CD4-positive, alpha-beta memory T cell (primary cell): Measurements from ENCODE around the gene ZMYND11. TPM values are rescaled to one million over a fixed set of nuclear protein-coding genes. Genes with fewer than 3 reads are reported as not detected.

ENCODE experiments used
- CTCF ChIA-PET: fragments of 350-600 bp; sonication (Branson Sonifier 250); formaldehyde crosslinking; loops from one replicate; lab custom pipeline; 2021; ENCODE audit warnings: inconsistent platforms; ENCODE audit not compliant: partially characterized antibody; lab: Charles Lee
- POLR2A ChIA-PET: fragments of 350-600 bp; sonication (Branson Sonifier 250); formaldehyde crosslinking; loops from one replicate; lab custom pipeline; 2021; ENCODE audit not compliant: partially characterized antibody; lab: Charles Lee
- DNase-seq, 5 donors: peaks; one replicate each; pipeline versions ENCODE4 v3.0.0 to v3.0.0-alpha.2; 2020 to 2022; ENCODE audit warnings: mixed read lengths in 1 of 5
- H3K27ac ChIP-seq: one replicate; pipeline ENCODE4 v1.7.0; 2013; ENCODE audit warnings: low read depth, low read length
- H3K27me3 ChIP-seq: 2 replicates; pipeline ENCODE4 v1.7.0; 2013; ENCODE audit warnings: mild to moderate bottlenecking, low read length, moderate library complexity; ENCODE audit not compliant: insufficient read depth
- H3K36me3 ChIP-seq: 2 replicates; pipeline ENCODE4 v1.7.0; 2013; ENCODE audit warnings: mild to moderate bottlenecking, low read length, moderate library complexity; ENCODE audit not compliant: insufficient read depth
- H3K4me1 ChIP-seq: 2 replicates; pipeline ENCODE4 v1.7.0; 2013; ENCODE audit warnings: mild to moderate bottlenecking, low read length, moderate library complexity; ENCODE audit not compliant: insufficient read depth
- H3K4me3 ChIP-seq, 2 donors: one replicate each; pipeline ENCODE4 v1.7.0; 2013; ENCODE audit warnings: low read length in 2 of 2, mild to moderate bottlenecking in 1 of 2
- H3K9me3 ChIP-seq, 2 donors: one replicate each; pipeline ENCODE4 v1.7.0; 2013; ENCODE audit warnings: low read length in 2 of 2, control low read depth in 1 of 2; ENCODE audit not compliant: control insufficient read depth in 1 of 2
- H3K27ac Mint-ChIP-seq, 7 donors: one replicate each; pipeline ENCODE4 v1.8.0; 2020 to 2021; ENCODE audit warnings: mixed read lengths in 7 of 7, mild to moderate bottlenecking in 6 of 7, inconsistent platforms in 3 of 7, moderate library complexity in 3 of 7
- H3K27me3 Mint-ChIP-seq, 2 donors: one replicate each; pipeline ENCODE4 v1.8.0; 2020 to 2021; ENCODE audit warnings: mixed read lengths in 2 of 2
- H3K36me3 Mint-ChIP-seq, 2 donors: one replicate each; pipeline ENCODE4 v1.8.0; 2020 to 2021; ENCODE audit warnings: mixed read lengths in 2 of 2, inconsistent platforms in 1 of 2, mild to moderate bottlenecking in 1 of 2
- H3K4me1 Mint-ChIP-seq, 4 donors: one replicate each; pipeline ENCODE4 v1.8.0; 2020 to 2021; ENCODE audit warnings: mixed read lengths in 4 of 4, mild to moderate bottlenecking in 1 of 4
- H3K4me3 Mint-ChIP-seq, 8 donors: one replicate each; pipeline ENCODE4 v1.8.0; 2020 to 2021; ENCODE audit warnings: mixed read lengths in 8 of 8, mild to moderate bottlenecking in 7 of 8, moderate library complexity in 6 of 8, inconsistent platforms in 3 of 8
- H3K9me3 Mint-ChIP-seq, 8 donors: one replicate each; pipeline ENCODE4 v1.8.0; 2020 to 2021; ENCODE audit warnings: mixed read lengths in 8 of 8, mild to moderate bottlenecking in 5 of 8, inconsistent platforms in 3 of 8, moderate library complexity in 1 of 8
- intact Hi-C: fragments of 100-400 bp; cut with micrococcal nuclease; formaldehyde crosslinking; loops from one replicate; pipeline ENCODE4 v1.15.1; 2023
- polyA plus RNA-seq, 2 donors: library from polyadenylated mRNA; unstranded; fragments of 300-500 nt; fragmentation: Illumina TruSeq; gene quantifications; one replicate each; pipeline ENCODE4 v1.2.3, GENCODE V29; 2021
- total RNA-seq, 2 experiments: library from RNA; stranded (reverse); gene quantifications; one replicate each; pipeline ENCODE4 v1.2.3, GENCODE V29; 2021

The ZMYND11 gene
- total and polyA plus RNA-seq, 4 experiments from 2014 or later: 26.6 to 63.2 (median 52.1) TPM

DNA sequence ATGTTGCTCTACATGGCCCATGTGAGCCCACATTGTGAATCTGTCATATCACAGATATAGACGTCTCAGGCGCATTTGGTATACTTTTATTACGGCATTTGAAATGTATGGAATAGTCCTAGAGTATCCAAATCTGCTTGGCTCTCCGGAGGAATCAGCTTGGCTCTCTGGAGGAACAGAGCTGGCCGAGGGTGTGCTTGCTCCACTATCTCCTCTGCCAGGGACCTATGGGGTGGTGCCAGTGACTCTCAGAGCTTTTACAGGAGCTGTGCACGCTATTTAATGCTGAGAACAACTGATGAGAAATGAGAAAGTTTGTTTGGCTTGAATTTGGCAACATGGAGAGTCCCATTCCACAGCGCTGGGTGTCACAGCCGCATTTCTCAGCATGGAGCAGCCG is 144.0 kb downstream of the ZMYND11 start:
- ChIA-PET CTCF (interaction anchor here (0.7 kb wide), 1 partner anchor 24 kb away, joined by 5 read pairs; no protein-coding TSS in a partner anchor), POLR2A (no interaction called here)
- no peaks in the 10 kb centered on the region for H3K27me3 Mint-ChIP-seq
- no peaks in the 10 kb centered on the region for H3K27me3 ChIP-seq
- no peaks in the 10 kb centered on the region for H3K36me3 ChIP-seq
- H3K4me1 Mint-ChIP-seq: peaks cover 8 to 15% (median 9%) of the 10 kb centered on the region in 4 donors
- no peak for DNase-seq
- no peaks in the 10 kb centered on the region for H3K9me3 Mint-ChIP-seq
- H3K27ac ChIP-seq: no peak overlapping the region
- H3K36me3 Mint-ChIP-seq: peaks cover 25 to 42% of the 10 kb centered on the region in 2 donors
- H3K4me1 ChIP-seq: peaks cover 7% of the 10 kb centered on the region
- H3K27ac Mint-ChIP-seq: peak overlapping the region in 2 of 7 donors; percentile 47 to 77
- H3K4me3 ChIP-seq: no peak overlapping the region
- H3K4me3 Mint-ChIP-seq: no peak overlapping the region
- no peaks in the 10 kb centered on the region for H3K9me3 ChIP-seq
- intact Hi-C loops: loop anchor here (5.0 kb wide), 1 partner anchor 193 kb away; no protein-coding TSS in a partner anchor

DNA sequence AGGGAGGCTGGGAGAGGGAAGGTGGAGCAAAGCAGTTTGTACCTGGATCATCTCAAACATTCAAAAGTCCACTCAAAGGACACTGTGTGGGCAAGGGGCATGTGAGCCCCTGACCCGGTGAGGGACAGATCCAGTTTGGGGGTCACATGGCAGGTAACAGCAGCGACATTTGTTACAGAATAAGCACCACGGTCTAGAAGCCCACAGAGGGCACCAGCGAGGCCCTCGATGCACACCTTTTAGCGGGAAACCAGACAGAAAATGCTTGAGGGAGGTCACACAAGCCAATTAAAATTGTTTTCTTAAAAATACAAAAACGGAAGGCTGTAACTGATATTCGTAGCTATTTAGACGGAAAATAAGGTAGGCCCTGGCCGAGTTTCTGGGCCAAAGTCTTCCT is 144.4 kb downstream of the ZMYND11 start:
- no peaks in the 10 kb centered on the region for H3K9me3 ChIP-seq
- peaks cover 9% of the 10 kb centered on the region for H3K4me1 ChIP-seq
- H3K36me3 ChIP-seq: no peaks in the 10 kb centered on the region
- Mint-ChIP-seq H3K9me3 (no peaks in the 10 kb centered on the region), H3K4me1 (peaks cover 10 to 18% (median 11%) of the 10 kb centered on the region in 4 donors), H3K36me3 (peaks cover 28 to 46% of the 10 kb centered on the region in 2 donors), H3K27ac (peak overlapping the region in 2 of 7 donors; percentile 47 to 77), H3K27me3 (no peaks in the 10 kb centered on the region), H3K4me3 (no peak overlapping the region)
- H3K4me3 ChIP-seq: no peak overlapping the region
- no peak overlapping the region for H3K27ac ChIP-seq
- H3K27me3 ChIP-seq: no peaks in the 10 kb centered on the region
- CTCF ChIA-PET: interaction anchor here (0.7 kb wide), 1 partner anchor 23 kb away, joined by 5 read pairs; no protein-coding TSS in a partner anchor
- POLR2A ChIA-PET: no interaction called here
- no peak for DNase-seq
- intact Hi-C loops: loop anchor here (5.0 kb wide), 1 partner anchor 193 kb away; no protein-coding TSS in a partner anchor

DNA sequence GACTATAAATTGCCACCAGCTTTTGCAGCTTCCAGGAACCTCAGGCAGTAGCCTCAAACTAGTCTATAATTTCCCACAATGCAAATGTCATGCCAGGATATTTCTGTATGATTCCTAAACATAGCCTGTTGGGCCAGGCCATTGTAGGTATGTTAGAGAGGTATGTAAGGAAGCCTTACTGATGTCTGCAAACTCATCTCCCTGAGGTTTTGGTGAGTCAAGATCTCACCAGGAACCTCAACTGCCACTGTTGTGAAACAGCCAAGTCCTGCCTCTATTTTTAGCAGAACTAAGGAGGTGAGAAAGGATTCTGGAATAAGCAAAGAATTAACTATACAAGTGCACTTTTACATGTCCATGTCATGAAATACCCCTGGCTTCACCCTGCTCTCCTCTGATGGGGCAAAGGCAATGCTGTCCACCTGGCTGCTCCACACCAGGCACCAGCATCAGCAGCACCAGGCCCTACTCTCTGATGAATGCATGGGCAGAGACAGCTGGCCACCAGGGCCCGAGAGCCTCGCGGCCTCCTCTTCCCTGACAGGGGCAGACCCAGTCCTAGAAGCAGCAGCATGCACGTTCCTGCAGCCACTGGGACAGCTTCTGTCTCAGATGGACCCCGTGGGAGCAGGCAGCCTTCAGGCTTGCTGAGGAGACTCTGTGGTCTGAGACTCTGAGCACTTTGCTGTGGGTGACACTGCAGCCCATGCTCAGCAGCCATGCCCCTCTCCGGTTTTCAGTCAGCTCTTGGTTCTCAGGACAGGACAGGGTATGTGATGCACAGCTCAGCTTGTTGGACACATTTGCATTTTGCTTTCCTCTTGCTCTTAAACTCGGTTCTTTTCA is 147.3 kb downstream of the ZMYND11 start:
- Mint-ChIP-seq H3K4me3 (no peak overlapping the region), H3K9me3 (no peaks in the 10 kb centered on the region), H3K27ac (no peak overlapping the region), H3K27me3 (no peaks in the 10 kb centered on the region), H3K4me1 (peaks cover 9 to 18% (median 13%) of the 10 kb centered on the region in 4 donors), H3K36me3 (peaks cover 39 to 55% of the 10 kb centered on the region in 2 donors)
- Histone ChIP-seq H3K27me3 (no peaks in the 10 kb centered on the region), H3K9me3 (no peaks in the 10 kb centered on the region), H3K4me3 (no peak overlapping the region), H3K27ac (no peak overlapping the region), H3K36me3 (no peaks in the 10 kb centered on the region), H3K4me1 (peaks cover 9% of the 10 kb centered on the region)
- ChIA-PET POLR2A (no interaction called here), CTCF (no interaction called here)
- intact Hi-C loops: no loop called here
- no peak for DNase-seq

DNA sequence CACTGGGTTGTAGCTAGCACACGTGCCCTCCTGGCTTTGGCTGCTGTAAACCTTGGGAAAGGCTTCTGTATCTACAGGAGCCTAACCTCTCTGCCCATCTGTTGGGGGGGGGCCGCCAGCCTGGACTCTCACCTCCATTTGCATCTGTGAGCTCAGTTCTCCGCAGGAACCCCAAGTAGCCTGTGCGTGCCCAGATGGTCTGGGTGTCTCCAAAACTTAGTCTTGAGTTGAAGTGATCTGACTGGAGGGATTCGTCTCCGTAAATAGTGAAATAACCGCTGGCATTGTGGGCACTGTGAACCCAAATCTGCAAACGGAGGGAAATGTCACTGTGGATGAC is 147.9 kb downstream of the ZMYND11 start:
- Mint-ChIP-seq H3K4me3 (no peak overlapping the region), H3K27me3 (no peaks in the 10 kb centered on the region), H3K36me3 (peaks cover 42 to 55% of the 10 kb centered on the region in 2 donors), H3K4me1 (peaks cover 9 to 13% (median 12%) of the 10 kb centered on the region in 4 donors), H3K9me3 (no peaks in the 10 kb centered on the region), H3K27ac (no peak overlapping the region)
- ChIA-PET POLR2A (no interaction called here), CTCF (no interaction called here)
- Histone ChIP-seq H3K27me3 (no peaks in the 10 kb centered on the region), H3K9me3 (no peaks in the 10 kb centered on the region), H3K4me3 (no peak overlapping the region), H3K27ac (no peak overlapping the region), H3K36me3 (no peaks in the 10 kb centered on the region), H3K4me1 (peaks cover 9% of the 10 kb centered on the region)
- intact Hi-C loops: no loop called here
- DNase-seq: no peak

DNA sequence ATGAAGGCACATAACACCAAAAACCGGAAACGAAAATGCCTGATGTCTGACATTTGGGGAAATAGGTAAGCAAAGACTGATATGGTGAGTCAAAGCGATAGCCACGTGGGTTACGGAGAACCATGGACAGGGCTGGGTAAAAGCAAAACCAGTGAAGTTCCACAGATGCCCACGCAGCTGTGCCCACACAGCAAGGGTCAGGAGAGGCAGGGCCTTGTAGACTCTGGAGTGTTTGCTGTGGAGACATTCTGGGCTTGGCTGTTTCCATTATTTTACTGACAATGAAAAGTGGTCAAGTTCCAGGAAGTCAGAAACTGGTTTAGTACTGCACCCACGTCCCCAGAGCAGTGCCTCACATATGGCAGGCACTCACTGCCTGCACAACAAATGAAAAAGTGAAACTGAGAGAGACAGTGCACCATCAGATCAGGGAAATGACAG is 148.7 kb downstream of the ZMYND11 start:
- no peaks in the 10 kb centered on the region for H3K27me3 Mint-ChIP-seq
- POLR2A ChIA-PET: no interaction called here
- H3K9me3 Mint-ChIP-seq: no peaks in the 10 kb centered on the region
- DNase-seq: peak in 2 of 5 donors; percentile 1 to 5
- Histone ChIP-seq H3K9me3 (no peaks in the 10 kb centered on the region), H3K27ac (no peak overlapping the region), H3K4me3 (no peak overlapping the region), H3K4me1 (peaks cover 9% of the 10 kb centered on the region), H3K36me3 (no peaks in the 10 kb centered on the region), H3K27me3 (no peaks in the 10 kb centered on the region)
- H3K4me3 Mint-ChIP-seq: peak overlapping the region in 7 of 8 donors; percentile 40 to 78 (median 55)
- CTCF ChIA-PET: interaction anchor here (0.8 kb wide), 1 partner anchor 33 kb away, joined by 3 read pairs; no protein-coding TSS in a partner anchor
- H3K36me3 Mint-ChIP-seq: peaks cover 42 to 58% of the 10 kb centered on the region in 2 donors
- intact Hi-C loops: no loop called here
- peaks cover 9 to 13% (median 12%) of the 10 kb centered on the region in 4 donors for H3K4me1 Mint-ChIP-seq
- peak overlapping the region in 4 of 7 donors; percentile 13 to 83 (median 67) for H3K27ac Mint-ChIP-seq

DNA sequence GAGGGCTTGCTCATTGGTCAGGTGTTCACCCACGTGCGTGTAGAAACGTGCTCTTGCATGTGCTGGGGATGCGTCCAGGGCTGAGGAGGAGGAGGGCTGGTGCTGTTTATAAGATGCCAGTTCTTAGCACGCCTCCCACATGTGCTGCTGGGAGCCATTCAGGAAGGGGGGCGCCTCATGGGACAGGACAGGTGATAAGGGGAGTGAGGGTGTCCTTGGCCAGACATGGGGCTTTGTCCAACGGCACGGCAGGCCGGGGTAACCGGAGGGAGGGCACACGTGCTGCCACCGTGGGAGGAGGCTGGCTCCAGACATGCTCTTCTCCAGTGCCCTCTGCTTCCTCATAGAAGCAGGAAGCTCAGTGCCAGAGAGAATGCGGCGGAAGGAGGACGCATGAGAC is 150.0 kb downstream of the ZMYND11 start:
- DNase-seq: no peak
- Histone ChIP-seq H3K4me1 (peaks cover 9% of the 10 kb centered on the region), H3K9me3 (no peaks in the 10 kb centered on the region), H3K27ac (no peak overlapping the region), H3K27me3 (no peaks in the 10 kb centered on the region), H3K36me3 (no peaks in the 10 kb centered on the region), H3K4me3 (no peak overlapping the region)
- Mint-ChIP-seq H3K27ac (no peak overlapping the region), H3K9me3 (no peaks in the 10 kb centered on the region), H3K36me3 (peaks cover 42 to 57% of the 10 kb centered on the region in 2 donors), H3K4me3 (no peak overlapping the region), H3K4me1 (peaks cover 9 to 13% (median 12%) of the 10 kb centered on the region in 4 donors), H3K27me3 (no peaks in the 10 kb centered on the region)
- CTCF ChIA-PET: no interaction called here
- intact Hi-C loops: no loop called here
- POLR2A ChIA-PET: no interaction called here

DNA sequence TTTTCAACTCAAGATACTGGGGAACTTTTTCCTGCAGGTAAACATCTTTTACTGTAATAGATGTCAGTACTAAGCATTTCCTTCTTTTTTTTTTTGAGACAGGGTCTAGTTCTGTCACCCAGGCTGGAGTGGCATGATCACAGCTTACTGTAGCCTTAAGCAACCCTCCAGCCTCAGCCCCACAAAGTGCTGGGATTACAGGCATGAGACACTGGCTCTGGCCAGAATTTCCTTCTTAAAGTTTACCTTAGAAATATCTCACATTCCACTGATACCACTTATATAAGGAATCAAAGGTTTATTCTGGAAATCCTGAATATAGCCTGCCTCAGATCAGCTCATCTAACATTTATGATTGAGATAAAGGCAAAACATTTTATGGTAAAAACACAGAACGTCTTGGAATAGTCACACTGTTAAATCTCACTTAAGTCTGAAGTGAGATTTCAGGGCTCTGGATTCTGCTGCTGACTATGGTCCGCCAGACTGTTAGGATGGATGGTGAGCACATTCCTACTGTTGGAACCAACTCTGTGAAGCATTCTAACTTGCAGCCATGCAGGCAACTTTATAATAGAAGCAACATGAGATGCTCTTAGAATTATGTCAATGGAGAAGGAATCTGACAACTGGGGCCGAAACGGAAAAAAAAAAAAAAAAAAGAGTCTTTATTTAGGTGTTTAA is 151.9 kb downstream of the ZMYND11 start:
- no peaks in the 10 kb centered on the region for H3K36me3 ChIP-seq
- CTCF ChIA-PET: interaction anchor here (0.8 to 1.3 kb wide), 2 partner anchors 10 to 223 kb away, joined by 3 to 4 read pairs; no protein-coding TSS in a partner anchor
- H3K27ac ChIP-seq: no peak overlapping the region
- H3K27me3 ChIP-seq: no peaks in the 10 kb centered on the region
- no peaks in the 10 kb centered on the region for H3K9me3 ChIP-seq
- Mint-ChIP-seq H3K27me3 (no peaks in the 10 kb centered on the region), H3K4me3 (no peak overlapping the region), H3K27ac (no peak overlapping the region), H3K9me3 (peaks cover 0 to 2% (median 0%) of the 10 kb centered on the region in 8 donors), H3K36me3 (peaks cover 36 to 52% of the 10 kb centered on the region in 2 donors), H3K4me1 (peaks cover 9 to 13% (median 12%) of the 10 kb centered on the region in 4 donors)
- DNase-seq: no peak
- H3K4me3 ChIP-seq: no peak overlapping the region
- intact Hi-C loops: no loop called here
- peaks cover 9% of the 10 kb centered on the region for H3K4me1 ChIP-seq
- POLR2A ChIA-PET: no interaction called here
